Bronchial epithelial cell (primary cell): Measurements from ENCODE around the gene PGAM2. TPM values are rescaled to one million over a fixed set of nuclear protein-coding genes. Genes with fewer than 3 reads are reported as not detected.

Source experiments
- DNase-seq: peaks from one replicate; pipeline ENCODE4 v3.0.0-alpha.2; 2010; ENCODE audit warnings: low read depth
- FAIRE-seq: peaks from 2 replicates; lab custom pipeline; 2011; peaks lifted over from hg19 to GRCh38; lab: Jason Lieb, UNC
- H3K27me3 ChIP-seq: 2 replicates; pipeline ENCODE4 v1.5.1; 2011; ENCODE audit warnings: low read length; ENCODE audit not compliant: control insufficient read depth, insufficient read depth
- H3K36me3 ChIP-seq: 2 replicates; pipeline ENCODE4 v1.5.1; 2011; ENCODE audit warnings: low read length; ENCODE audit not compliant: control insufficient read depth, insufficient read depth
- H3K4me3 ChIP-seq: 2 replicates; pipeline ENCODE4 v1.5.1; 2011; ENCODE audit warnings: mild to moderate bottlenecking, low read depth, low read length, control low read depth
- CTCF ChIP-seq: IDR thresholded peaks from 2 replicates; pipeline ENCODE4 v1.5.1; 2011; ENCODE audit warnings: mild to moderate bottlenecking, moderate library complexity, low read length, control low read depth, inconsistent platforms; ENCODE audit not compliant: insufficient read depth, severe bottlenecking
- total RNA-seq: library from RNA; depleted of rRNA; stranded (reverse); fragments of >200 nt; gene quantifications from 2 replicates; pipeline ENCODE4 v1.2.1, GENCODE V29; 2014

The PGAM2 gene
- total RNA-seq, 1 donor from 2014 or later: 0.53 TPM

GRCh38 chr7:44071726-44072363, 6.5 kb upstream of the PGAM2 start:
- FAIRE-seq (no peak), DNase-seq (peak; percentile 31)
- Histone ChIP-seq H3K4me3 (no peak overlapping the region), H3K27me3 (no peaks in the 10 kb centered on the region), H3K36me3 (peaks cover 17% of the 10 kb centered on the region)
- TF ChIP-seq CTCF: no peak

GRCh38 chr7:44068054-44068453, 2.7 kb upstream of the PGAM2 start:
- Histone ChIP-seq H3K27me3 (no peaks in the 10 kb centered on the region), H3K4me3 (no peak overlapping the region), H3K36me3 (peaks cover 4% of the 10 kb centered on the region)
- FAIRE-seq (no peak), DNase-seq (no peak)
- TF ChIP-seq CTCF: no peak

GRCh38 chr7:44067064-44067951, 1.9 kb upstream of the PGAM2 start:
- TF ChIP-seq CTCF: no peak
- FAIRE-seq (no peak), DNase-seq (no peak)
- Histone ChIP-seq H3K36me3 (no peaks in the 10 kb centered on the region), H3K27me3 (no peaks in the 10 kb centered on the region), H3K4me3 (no peak overlapping the region)

GRCh38 chr7:44066494-44067063, 1.2 kb upstream of the PGAM2 start:
- no peak for TF ChIP-seq CTCF
- FAIRE-seq: no peak
- DNase-seq: no peak
- Histone ChIP-seq H3K36me3 (no peaks in the 10 kb centered on the region), H3K27me3 (no peaks in the 10 kb centered on the region), H3K4me3 (no peak overlapping the region)

GRCh38 chr7:44066111-44066460, 719 bp upstream of the PGAM2 start:
- H3K4me3 ChIP-seq: no peak overlapping the region
- no peak for DNase-seq
- H3K36me3 ChIP-seq: no peaks in the 10 kb centered on the region
- no peak for FAIRE-seq
- no peaks in the 10 kb centered on the region for H3K27me3 ChIP-seq
- TF ChIP-seq CTCF: no peak
